WTC11 (cell line): ENCODE results near the gene CDCA7. TPM values are rescaled to one million over a fixed set of nuclear protein-coding genes. Genes with fewer than 3 reads are reported as not detected.

ENCODE experiments used
- ATAC-seq: fragments of 200-7000 bp; cut with Tn5 transposase; 2 replicates; pipeline ENCODE4 v1.10.0; 2021; ENCODE audit warnings: mild to moderate bottlenecking, moderate library complexity
- CTCF ChIA-PET: fragments of 300-600 bp; sonication (Branson Sonifier 250); formaldehyde crosslinking; loops from one replicate; lab custom pipeline; 2021; ENCODE audit warnings: antibody characterized with exemption; lab: Charles Lee
- POLR2A ChIA-PET: fragments of 350-600 bp; sonication (Branson Sonifier 250); formaldehyde crosslinking; loops from one replicate; lab custom pipeline; 2021; ENCODE audit warnings: antibody characterized with exemption; lab: Charles Lee
- DNase-seq: peaks from one replicate; pipeline ENCODE4 v3.0.0; 2021; ENCODE audit warnings: low spot score
- H3K27ac Mint-ChIP-seq: 2 replicates; pipeline ENCODE4 v1.8.0; 2021; ENCODE audit warnings: mixed read lengths
- H3K27me3 Mint-ChIP-seq: 2 replicates; pipeline ENCODE4 v1.8.0; 2021; ENCODE audit warnings: low read depth, mild to moderate bottlenecking, moderate library complexity, mixed read lengths
- H3K36me3 Mint-ChIP-seq: 2 replicates; pipeline ENCODE4 v1.8.0; 2021; ENCODE audit warnings: mixed read lengths
- H3K4me1 Mint-ChIP-seq: 2 replicates; pipeline ENCODE4 v1.8.0; 2022; ENCODE audit warnings: mixed read lengths
- H3K4me3 Mint-ChIP-seq: 2 replicates; pipeline ENCODE4 v1.8.0; 2021; ENCODE audit warnings: mild to moderate bottlenecking, moderate library complexity, mixed read lengths
- H3K9me3 Mint-ChIP-seq: 2 replicates; pipeline ENCODE4 v1.8.0; 2021; ENCODE audit warnings: mixed read lengths
- CBFB ChIP-seq: sonication (generic); formaldehyde crosslinking; IDR thresholded peaks from 2 replicates; pipeline ENCODE4 v1.8.1; 2022; ENCODE audit warnings: mild to moderate bottlenecking, low read depth, missing genetic modification reagents
- GRHL2 ChIP-seq: fragments of 250-450 bp; sonication (Bioruptor Pico); IDR thresholded peaks from 2 replicates; pipeline ENCODE4 v1.8.0; 2022; ENCODE audit warnings: mild to moderate bottlenecking, moderate library complexity; ENCODE audit not compliant: insufficient replicate concordance, severe bottlenecking
- IRF2 ChIP-seq: sonication (generic); formaldehyde crosslinking; IDR thresholded peaks from 2 replicates; pipeline ENCODE4 v1.8.0; 2022; ENCODE audit warnings: low read depth, missing genetic modification reagents, borderline replicate concordance
- JUN ChIP-seq: sonication (generic); formaldehyde crosslinking; IDR thresholded peaks from 2 replicates; pipeline ENCODE4 v1.8.0; 2023; ENCODE audit warnings: mild to moderate bottlenecking, missing genetic modification reagents
- NFE2L1 ChIP-seq: sonication (generic); formaldehyde crosslinking; IDR thresholded peaks from 2 replicates; pipeline ENCODE4 v1.8.1; 2023; ENCODE audit warnings: missing genetic modification reagents
- OVOL2 ChIP-seq: fragments of 250-450 bp; sonication (Bioruptor Pico); IDR thresholded peaks from 2 replicates; pipeline ENCODE4 v1.9.0; 2021; ENCODE audit warnings: mild to moderate bottlenecking, borderline replicate concordance
- RORB ChIP-seq: fragments of 250-450 bp; sonication (Bioruptor Pico); IDR thresholded peaks from 2 replicates; pipeline ENCODE4 v1.9.0; 2021; ENCODE audit warnings: mild to moderate bottlenecking
- TEAD1 ChIP-seq: sonication (generic); formaldehyde crosslinking; IDR thresholded peaks from 2 replicates; pipeline ENCODE4 v1.8.0; 2022; ENCODE audit warnings: mild to moderate bottlenecking, missing genetic modification reagents
- TEAD4 ChIP-seq: sonication (generic); formaldehyde crosslinking; IDR thresholded peaks from 2 replicates; pipeline ENCODE4 v1.8.0; 2022; ENCODE audit warnings: mild to moderate bottlenecking, missing genetic modification reagents
- TP53 ChIP-seq: sonication (generic); formaldehyde crosslinking; IDR thresholded peaks from 2 replicates; pipeline ENCODE4 v1.8.1; 2023; ENCODE audit warnings: mild to moderate bottlenecking, missing genetic modification reagents
- total RNA-seq: library from RNA; stranded (reverse); gene quantifications from 3 replicates; pipeline ENCODE4 v1.2.3, GENCODE V29; 2021
- TF ChIP-seq, protein P1 (sequence below): sonication (generic); formaldehyde crosslinking; IDR thresholded peaks from 2 replicates; pipeline ENCODE4 v1.8.1; 2022; ENCODE audit warnings: low read depth, missing genetic modification reagents, borderline replicate concordance
- TF ChIP-seq, protein P2 (sequence below): sonication (generic); formaldehyde crosslinking; IDR thresholded peaks from 2 replicates; pipeline ENCODE4 v1.8.1; 2023; ENCODE audit warnings: mild to moderate bottlenecking, moderate library complexity, missing genetic modification reagents
- TF ChIP-seq, protein P3 (sequence below): fragments of 250-450 bp; sonication (Bioruptor Pico); IDR thresholded peaks from 2 replicates; pipeline ENCODE4 v1.9.0; 2021; ENCODE audit warnings: moderate library complexity, mild to moderate bottlenecking, inconsistent platforms, borderline replicate concordance
- TF ChIP-seq, protein P4 (sequence below): sonication (generic); formaldehyde crosslinking; IDR thresholded peaks from 2 replicates; pipeline ENCODE4 v1.8.1; 2023; ENCODE audit warnings: mild to moderate bottlenecking, missing genetic modification reagents
- TF ChIP-seq, protein P5 (sequence below): sonication (generic); formaldehyde crosslinking; IDR thresholded peaks from 2 replicates; pipeline ENCODE4 v1.8.0; 2023; ENCODE audit warnings: mild to moderate bottlenecking, missing genetic modification reagents
- TF ChIP-seq, protein P6 (sequence below): fragments of 250-450 bp; sonication (Bioruptor Pico); IDR thresholded peaks from 2 replicates; pipeline ENCODE4 v1.9.0; 2021; ENCODE audit warnings: mild to moderate bottlenecking, borderline replicate concordance
- TF ChIP-seq, protein P7 (sequence below): sonication (generic); formaldehyde crosslinking; IDR thresholded peaks from 2 replicates; pipeline ENCODE4 v1.8.0; 2022; ENCODE audit warnings: mild to moderate bottlenecking, missing genetic modification reagents
- TF ChIP-seq, protein P8 (sequence below): fragments of 250-450 bp; sonication (Bioruptor Pico); IDR thresholded peaks from 2 replicates; pipeline ENCODE4 v2.1.2; 2022; ENCODE audit warnings: mild to moderate bottlenecking, moderate library complexity

The CDCA7 gene
- total RNA-seq, 1 experiment from 2014 or later = 79.7 TPM

DNA sequence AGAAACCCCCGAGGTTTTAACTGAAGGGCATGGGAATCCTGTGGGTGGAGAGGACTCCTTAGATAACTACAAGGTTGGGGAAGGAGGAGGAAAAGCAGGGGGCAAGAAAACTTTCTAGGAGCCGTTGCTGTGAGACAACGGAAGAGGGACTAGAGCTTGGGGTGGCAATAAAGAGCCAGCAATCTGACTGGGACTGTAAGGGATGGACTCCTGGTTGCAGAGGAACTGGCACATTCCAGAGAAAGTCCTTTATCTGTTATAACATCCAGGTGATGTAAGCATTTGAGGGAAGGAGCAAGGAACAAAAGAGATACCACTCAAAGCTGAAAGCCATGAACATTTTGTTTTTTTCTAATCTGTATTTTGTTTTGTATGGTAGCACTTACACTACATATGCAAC is 16.4 kb downstream of the CDCA7 start (continued):
- TF ChIP-seq, protein P1, sequence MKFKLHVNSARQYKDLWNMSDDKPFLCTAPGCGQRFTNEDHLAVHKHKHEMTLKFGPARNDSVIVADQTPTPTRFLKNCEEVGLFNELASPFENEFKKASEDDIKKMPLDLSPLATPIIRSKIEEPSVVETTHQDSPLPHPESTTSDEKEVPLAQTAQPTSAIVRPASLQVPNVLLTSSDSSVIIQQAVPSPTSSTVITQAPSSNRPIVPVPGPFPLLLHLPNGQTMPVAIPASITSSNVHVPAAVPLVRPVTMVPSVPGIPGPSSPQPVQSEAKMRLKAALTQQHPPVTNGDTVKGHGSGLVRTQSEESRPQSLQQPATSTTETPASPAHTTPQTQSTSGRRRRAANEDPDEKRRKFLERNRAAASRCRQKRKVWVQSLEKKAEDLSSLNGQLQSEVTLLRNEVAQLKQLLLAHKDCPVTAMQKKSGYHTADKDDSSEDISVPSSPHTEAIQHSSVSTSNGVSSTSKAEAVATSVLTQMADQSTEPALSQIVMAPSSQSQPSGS (CRISPR knock-in tag) = no peak
- TF ChIP-seq, protein P2, sequence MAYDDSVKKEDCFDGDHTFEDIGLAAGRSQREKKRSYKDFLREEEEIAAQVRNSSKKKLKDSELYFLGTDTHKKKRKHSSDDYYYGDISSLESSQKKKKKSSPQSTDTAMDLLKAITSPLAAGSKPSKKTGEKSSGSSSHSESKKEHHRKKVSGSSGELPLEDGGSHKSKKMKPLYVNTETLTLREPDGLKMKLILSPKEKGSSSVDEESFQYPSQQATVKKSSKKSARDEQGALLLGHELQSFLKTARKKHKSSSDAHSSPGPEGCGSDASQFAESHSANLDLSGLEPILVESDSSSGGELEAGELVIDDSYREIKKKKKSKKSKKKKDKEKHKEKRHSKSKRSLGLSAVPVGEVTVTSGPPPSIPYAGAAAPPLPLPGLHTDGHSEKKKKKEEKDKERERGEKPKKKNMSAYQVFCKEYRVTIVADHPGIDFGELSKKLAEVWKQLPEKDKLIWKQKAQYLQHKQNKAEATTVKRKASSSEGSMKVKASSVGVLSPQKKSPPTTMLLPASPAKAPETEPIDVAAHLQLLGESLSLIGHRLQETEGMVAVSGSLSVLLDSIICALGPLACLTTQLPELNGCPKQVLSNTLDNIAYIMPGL (CRISPR knock-in tag) = no peak
- TF ChIP-seq, protein P3, sequence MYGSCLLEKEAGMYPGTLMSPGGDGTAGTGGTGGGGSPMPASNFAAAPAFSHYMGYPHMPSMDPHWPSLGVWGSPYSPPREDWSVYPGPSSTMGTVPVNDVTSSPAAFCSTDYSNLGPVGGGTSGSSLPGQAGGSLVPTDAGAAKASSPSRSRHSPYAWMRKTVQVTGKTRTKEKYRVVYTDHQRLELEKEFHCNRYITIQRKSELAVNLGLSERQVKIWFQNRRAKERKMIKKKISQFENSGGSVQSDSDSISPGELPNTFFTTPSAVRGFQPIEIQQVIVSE (CRISPR knock-in tag) = no peak
- TF ChIP-seq, protein P4, sequence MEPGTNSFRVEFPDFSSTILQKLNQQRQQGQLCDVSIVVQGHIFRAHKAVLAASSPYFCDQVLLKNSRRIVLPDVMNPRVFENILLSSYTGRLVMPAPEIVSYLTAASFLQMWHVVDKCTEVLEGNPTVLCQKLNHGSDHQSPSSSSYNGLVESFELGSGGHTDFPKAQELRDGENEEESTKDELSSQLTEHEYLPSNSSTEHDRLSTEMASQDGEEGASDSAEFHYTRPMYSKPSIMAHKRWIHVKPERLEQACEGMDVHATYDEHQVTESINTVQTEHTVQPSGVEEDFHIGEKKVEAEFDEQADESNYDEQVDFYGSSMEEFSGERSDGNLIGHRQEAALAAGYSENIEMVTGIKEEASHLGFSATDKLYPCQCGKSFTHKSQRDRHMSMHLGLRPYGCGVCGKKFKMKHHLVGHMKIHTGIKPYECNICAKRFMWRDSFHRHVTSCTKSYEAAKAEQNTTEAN (CRISPR knock-in tag) = no peak
- TF ChIP-seq TP53 (CRISPR knock-in tag) = no peak

DNA sequence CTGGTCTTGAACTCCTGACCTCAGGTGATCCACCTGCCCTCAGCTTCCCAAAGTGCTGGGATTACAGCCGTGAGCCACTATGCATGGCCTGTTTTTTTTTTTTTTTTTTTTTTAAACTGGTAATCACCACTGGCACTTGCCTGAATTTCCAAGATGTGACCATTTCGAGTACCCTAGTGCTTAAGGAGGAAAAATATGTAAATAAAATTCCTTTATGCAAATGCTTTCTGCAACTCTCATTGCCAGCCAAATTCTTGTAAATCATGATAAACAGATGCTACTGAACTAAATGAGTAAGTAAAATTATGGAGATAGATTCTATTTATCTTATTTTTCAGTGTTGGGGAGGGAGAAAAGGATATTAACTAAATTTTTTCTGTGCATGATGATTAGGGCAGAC is 18.6 kb downstream of the CDCA7 start:
- H3K27me3 Mint-ChIP-seq = no peaks in the 10 kb centered on the region
- H3K4me1 Mint-ChIP-seq = peaks cover 10% of the 10 kb centered on the region
- ChIA-PET POLR2A (no interaction called here), CTCF (interaction anchor here (0.7 kb wide), 1 partner anchor 356 kb away, joined by 3 read pairs; no protein-coding TSS in a partner anchor)
- no peak overlapping the region for H3K4me3 Mint-ChIP-seq
- no peak overlapping the region for H3K27ac Mint-ChIP-seq
- no peak for ATAC-seq
- TF ChIP-seq, protein P5, sequence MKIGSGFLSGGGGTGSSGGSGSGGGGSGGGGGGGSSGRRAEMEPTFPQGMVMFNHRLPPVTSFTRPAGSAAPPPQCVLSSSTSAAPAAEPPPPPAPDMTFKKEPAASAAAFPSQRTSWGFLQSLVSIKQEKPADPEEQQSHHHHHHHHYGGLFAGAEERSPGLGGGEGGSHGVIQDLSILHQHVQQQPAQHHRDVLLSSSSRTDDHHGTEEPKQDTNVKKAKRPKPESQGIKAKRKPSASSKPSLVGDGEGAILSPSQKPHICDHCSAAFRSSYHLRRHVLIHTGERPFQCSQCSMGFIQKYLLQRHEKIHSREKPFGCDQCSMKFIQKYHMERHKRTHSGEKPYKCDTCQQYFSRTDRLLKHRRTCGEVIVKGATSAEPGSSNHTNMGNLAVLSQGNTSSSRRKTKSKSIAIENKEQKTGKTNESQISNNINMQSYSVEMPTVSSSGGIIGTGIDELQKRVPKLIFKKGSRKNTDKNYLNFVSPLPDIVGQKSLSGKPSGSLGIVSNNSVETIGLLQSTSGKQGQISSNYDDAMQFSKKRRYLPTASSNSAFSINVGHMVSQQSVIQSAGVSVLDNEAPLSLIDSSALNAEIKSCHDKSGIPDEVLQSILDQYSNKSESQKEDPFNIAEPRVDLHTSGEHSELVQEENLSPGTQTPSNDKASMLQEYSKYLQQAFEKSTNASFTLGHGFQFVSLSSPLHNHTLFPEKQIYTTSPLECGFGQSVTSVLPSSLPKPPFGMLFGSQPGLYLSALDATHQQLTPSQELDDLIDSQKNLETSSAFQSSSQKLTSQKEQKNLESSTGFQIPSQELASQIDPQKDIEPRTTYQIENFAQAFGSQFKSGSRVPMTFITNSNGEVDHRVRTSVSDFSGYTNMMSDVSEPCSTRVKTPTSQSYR (CRISPR knock-in tag) = no peak
- TF ChIP-seq IRF2 (CRISPR knock-in tag) (no peak), CBFB (CRISPR knock-in tag) (no peak), OVOL2 (CRISPR knock-in tag) (no peak), GRHL2 (CRISPR knock-in tag) (no peak), JUN (no peak), RORB (CRISPR knock-in tag) (no peak), TEAD1 (CRISPR knock-in tag) (no peak), NFE2L1 (CRISPR knock-in tag) (no peak), TEAD4 (CRISPR knock-in tag) (no peak)
- TF ChIP-seq, protein P6, sequence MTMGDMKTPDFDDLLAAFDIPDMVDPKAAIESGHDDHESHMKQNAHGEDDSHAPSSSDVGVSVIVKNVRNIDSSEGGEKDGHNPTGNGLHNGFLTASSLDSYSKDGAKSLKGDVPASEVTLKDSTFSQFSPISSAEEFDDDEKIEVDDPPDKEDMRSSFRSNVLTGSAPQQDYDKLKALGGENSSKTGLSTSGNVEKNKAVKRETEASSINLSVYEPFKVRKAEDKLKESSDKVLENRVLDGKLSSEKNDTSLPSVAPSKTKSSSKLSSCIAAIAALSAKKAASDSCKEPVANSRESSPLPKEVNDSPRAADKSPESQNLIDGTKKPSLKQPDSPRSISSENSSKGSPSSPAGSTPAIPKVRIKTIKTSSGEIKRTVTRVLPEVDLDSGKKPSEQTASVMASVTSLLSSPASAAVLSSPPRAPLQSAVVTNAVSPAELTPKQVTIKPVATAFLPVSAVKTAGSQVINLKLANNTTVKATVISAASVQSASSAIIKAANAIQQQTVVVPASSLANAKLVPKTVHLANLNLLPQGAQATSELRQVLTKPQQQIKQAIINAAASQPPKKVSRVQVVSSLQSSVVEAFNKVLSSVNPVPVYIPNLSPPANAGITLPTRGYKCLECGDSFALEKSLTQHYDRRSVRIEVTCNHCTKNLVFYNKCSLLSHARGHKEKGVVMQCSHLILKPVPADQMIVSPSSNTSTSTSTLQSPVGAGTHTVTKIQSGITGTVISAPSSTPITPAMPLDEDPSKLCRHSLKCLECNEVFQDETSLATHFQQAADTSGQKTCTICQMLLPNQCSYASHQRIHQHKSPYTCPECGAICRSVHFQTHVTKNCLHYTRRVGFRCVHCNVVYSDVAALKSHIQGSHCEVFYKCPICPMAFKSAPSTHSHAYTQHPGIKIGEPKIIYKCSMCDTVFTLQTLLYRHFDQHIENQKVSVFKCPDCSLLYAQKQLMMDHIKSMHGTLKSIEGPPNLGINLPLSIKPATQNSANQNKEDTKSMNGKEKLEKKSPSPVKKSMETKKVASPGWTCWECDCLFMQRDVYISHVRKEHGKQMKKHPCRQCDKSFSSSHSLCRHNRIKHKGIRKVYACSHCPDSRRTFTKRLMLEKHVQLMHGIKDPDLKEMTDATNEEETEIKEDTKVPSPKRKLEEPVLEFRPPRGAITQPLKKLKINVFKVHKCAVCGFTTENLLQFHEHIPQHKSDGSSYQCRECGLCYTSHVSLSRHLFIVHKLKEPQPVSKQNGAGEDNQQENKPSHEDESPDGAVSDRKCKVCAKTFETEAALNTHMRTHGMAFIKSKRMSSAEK (CRISPR knock-in tag) = no peak
- TF ChIP-seq, protein P7, sequence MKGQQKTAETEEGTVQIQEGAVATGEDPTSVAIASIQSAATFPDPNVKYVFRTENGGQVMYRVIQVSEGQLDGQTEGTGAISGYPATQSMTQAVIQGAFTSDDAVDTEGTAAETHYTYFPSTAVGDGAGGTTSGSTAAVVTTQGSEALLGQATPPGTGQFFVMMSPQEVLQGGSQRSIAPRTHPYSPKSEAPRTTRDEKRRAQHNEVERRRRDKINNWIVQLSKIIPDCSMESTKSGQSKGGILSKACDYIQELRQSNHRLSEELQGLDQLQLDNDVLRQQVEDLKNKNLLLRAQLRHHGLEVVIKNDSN (CRISPR knock-in tag) = no peak
- TF ChIP-seq, protein P8, sequence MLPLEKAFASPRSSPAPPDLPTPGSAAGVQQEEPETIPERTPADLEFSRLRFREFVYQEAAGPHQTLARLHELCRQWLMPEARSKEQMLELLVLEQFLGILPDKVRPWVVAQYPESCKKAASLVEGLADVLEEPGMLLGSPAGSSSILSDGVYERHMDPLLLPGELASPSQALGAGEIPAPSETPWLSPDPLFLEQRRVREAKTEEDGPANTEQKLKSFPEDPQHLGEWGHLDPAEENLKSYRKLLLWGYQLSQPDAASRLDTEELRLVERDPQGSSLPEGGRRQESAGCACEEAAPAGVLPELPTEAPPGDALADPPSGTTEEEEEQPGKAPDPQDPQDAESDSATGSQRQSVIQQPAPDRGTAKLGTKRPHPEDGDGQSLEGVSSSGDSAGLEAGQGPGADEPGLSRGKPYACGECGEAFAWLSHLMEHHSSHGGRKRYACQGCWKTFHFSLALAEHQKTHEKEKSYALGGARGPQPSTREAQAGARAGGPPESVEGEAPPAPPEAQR (CRISPR knock-in tag) = no peak
- TF ChIP-seq, protein P3 (CRISPR knock-in tag) = no peak
- no peak for DNase-seq
- H3K36me3 Mint-ChIP-seq = peaks cover 36% of the 10 kb centered on the region
- H3K9me3 Mint-ChIP-seq = no peaks in the 10 kb centered on the region
